ENCODE measurements around the gene ZNF189.

The ZNF189 gene

DNA sequence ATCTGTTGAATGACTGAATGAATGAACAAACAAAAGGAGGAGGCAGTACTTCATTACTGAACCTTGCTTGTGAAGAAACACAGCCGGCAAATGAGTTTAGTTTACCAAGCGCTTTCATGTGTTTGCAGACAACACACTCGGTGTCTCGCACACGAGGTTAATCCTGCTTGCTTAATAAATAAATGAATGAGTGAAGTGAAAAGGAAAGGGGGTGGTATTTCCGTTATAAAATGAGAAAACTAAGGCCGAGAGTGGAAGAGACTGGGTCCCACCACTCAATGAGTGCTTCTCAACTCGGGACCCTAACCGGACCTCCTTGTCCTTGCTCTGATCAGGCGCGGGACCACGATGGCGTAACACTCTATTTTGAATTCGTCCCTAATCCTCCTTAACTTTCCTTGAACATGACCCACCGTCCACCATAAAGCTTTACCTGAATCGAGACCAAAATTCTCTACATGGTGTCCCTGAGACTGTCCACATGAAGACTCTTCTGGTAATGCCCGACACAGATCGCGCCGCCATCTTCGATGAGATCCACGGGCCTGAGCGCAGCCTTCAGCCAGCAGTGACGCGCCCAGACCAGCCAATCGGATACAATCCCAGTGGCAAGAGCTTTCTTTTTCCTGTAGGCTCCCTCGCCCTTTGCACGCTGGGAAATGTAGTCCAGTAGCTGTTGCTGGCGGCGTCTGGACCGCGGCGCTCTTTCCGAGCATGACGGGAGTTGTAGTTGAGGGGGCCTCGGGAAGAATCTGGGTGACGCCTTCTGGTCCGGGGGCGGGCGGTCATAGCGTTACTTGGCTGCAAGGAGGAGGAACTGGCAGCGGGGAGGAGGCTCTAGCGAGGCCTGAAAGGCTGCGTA, at the start of gene ZNF189, which contains the start of gene MRPL50:
Gene ZNF189, plus strand, starts transcription at position 784 of the 862 bp plus-strand sequence. CDS start 306 bp downstream, outside the sequence.
Gene MRPL50, minus strand, starts transcription at position 551 of the 862 bp plus-strand sequence. Its CDS starts 26 bp downstream, at position 525.
- in situ Hi-C loops (cut with HindIII; ENCODE audit: low pct_unique_long_range_greater_than_20kb, low sequenced_read_pairs) = no loop called here
- DNase-seq (ENCODE audit: low read depth in 1 of 2, low spot score in 1 of 2) = peak; percentile 64 to 98
- no peak for TF ChIP-seq JUND (IDR thresholded peaks at IDR 0.05; ENCODE audit: low read depth)

- in situ Hi-C loops (cut with HindIII; ENCODE audit: low pct_unique_long_range_greater_than_20kb, low sequenced_read_pairs) = no loop called here
- no peak for DNase-seq (ENCODE audit: low read depth in 1 of 2, low spot score in 1 of 2)
- no peak for TF ChIP-seq JUND (IDR thresholded peaks at IDR 0.05; ENCODE audit: low read depth)
Observed at GRCh38 chr9:101350285-101350684, 48.4 kb upstream of the ZNF189 start.

- in situ Hi-C loops (cut with HindIII; ENCODE audit: low pct_unique_long_range_greater_than_20kb, low sequenced_read_pairs) = no loop called here
- no peak for TF ChIP-seq JUND (IDR thresholded peaks at IDR 0.05; ENCODE audit: low read depth)
- DNase-seq (ENCODE audit: low read depth in 1 of 2, low spot score in 1 of 2) = no peak
Observed at GRCh38 chr9:101352892-101353463, 45.7 kb upstream of the ZNF189 start.

- no peak for DNase-seq (ENCODE audit: low read depth in 1 of 2, low spot score in 1 of 2)
- no peak for TF ChIP-seq JUND (IDR thresholded peaks at IDR 0.05; ENCODE audit: low read depth)
- in situ Hi-C loops (cut with HindIII; ENCODE audit: low pct_unique_long_range_greater_than_20kb, low sequenced_read_pairs) = no loop called here
Observed at GRCh38 chr9:101353683-101354082, 45.0 kb upstream of the ZNF189 start.

DNA sequence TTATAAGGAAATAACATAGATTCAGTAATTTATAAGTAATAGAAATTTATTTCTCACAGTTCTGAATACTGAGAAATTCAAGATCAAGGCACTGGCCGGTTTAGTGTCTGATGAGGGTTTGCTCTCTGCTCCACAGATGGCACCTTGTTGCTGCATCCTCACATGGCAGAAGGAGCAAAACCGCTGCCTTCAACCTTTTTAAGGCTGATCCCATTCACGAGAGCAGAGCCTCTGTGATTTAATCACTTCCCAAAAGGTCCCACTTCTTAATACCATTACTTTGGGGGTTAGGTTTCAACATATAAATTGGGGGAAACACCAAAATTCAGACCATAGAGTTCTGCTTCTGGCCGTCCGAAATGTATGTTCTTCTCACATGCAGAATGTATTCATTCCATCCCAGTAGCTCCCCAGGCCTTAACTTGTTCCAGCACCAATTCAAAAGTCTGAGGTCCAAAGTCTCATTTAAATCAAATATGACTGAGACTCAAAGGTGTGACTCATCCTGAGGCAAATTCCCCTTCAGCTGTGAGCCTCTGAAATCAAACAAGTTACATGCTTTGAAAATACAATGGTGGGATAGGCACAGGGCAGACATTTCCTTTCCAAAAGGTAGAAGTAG, 44.4 kb upstream of the ZNF189 start:
- in situ Hi-C loops (cut with HindIII; ENCODE audit: low pct_unique_long_range_greater_than_20kb, low sequenced_read_pairs) = no loop called here

GRCh38 chr9:101354765-101355708, 43.6 kb upstream of the ZNF189 start:
- DNase-seq (ENCODE audit: low read depth in 1 of 2, low spot score in 1 of 2) = no peak

More for the DNA sequence above, 44.4 kb upstream of the ZNF189 start:
- no peak for TF ChIP-seq JUND (IDR thresholded peaks at IDR 0.05; ENCODE audit: low read depth)
- no peak for DNase-seq (ENCODE audit: low read depth in 1 of 2, low spot score in 1 of 2)

DNA sequence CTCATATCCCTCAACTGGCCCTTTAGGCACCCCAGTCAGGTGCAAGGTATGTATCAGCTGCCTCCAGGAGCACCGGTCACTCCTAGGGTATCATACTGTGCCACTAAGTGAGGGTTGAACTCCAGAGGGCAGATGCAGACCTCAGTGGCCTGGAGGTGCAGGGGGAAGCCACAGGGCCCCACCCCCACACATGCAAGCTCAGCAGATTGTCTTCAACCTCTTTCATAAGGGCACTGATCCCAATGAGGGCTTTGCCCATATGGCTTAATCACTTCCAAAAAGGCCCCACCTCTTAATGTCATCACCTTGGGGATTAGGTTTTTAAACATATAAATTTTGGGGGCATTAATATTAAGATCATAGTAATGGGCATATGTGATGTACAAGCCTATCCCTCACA, 42.0 kb upstream of the ZNF189 start:
- TF ChIP-seq JUND (IDR thresholded peaks at IDR 0.05; ENCODE audit: low read depth) = no peak
- no peak for DNase-seq (ENCODE audit: low read depth in 1 of 2, low spot score in 1 of 2)
- in situ Hi-C loops (cut with HindIII; ENCODE audit: low pct_unique_long_range_greater_than_20kb, low sequenced_read_pairs) = no loop called here

More at GRCh38 chr9:101354765-101355708, 43.6 kb upstream of the ZNF189 start:
- in situ Hi-C loops (cut with HindIII; ENCODE audit: low pct_unique_long_range_greater_than_20kb, low sequenced_read_pairs) = no loop called here
- TF ChIP-seq JUND (IDR thresholded peaks at IDR 0.05; ENCODE audit: low read depth) = no peak

GRCh38 chr9:101359679-101360078, 39.0 kb upstream of the ZNF189 start:
- in situ Hi-C loops (cut with HindIII; ENCODE audit: low pct_unique_long_range_greater_than_20kb, low sequenced_read_pairs) = no loop called here
- no peak for DNase-seq (ENCODE audit: low read depth in 1 of 2, low spot score in 1 of 2)
- TF ChIP-seq JUND (IDR thresholded peaks at IDR 0.05; ENCODE audit: low read depth) = no peak

- in situ Hi-C loops (cut with HindIII; ENCODE audit: low pct_unique_long_range_greater_than_20kb, low sequenced_read_pairs) = no loop called here
- DNase-seq (ENCODE audit: low read depth in 1 of 2, low spot score in 1 of 2) = no peak
- TF ChIP-seq JUND (IDR thresholded peaks at IDR 0.05; ENCODE audit: low read depth) = no peak
Observed at GRCh38 chr9:101360647-101361046, 38.0 kb upstream of the ZNF189 start.

GRCh38 chr9:101362450-101362849, 36.2 kb upstream of the ZNF189 start:
- no peak for DNase-seq (ENCODE audit: low read depth in 1 of 2, low spot score in 1 of 2)
- TF ChIP-seq JUND (IDR thresholded peaks at IDR 0.05; ENCODE audit: low read depth) = no peak
- in situ Hi-C loops (cut with HindIII; ENCODE audit: low pct_unique_long_range_greater_than_20kb, low sequenced_read_pairs) = no loop called here

- no peak for TF ChIP-seq JUND (IDR thresholded peaks at IDR 0.05; ENCODE audit: low read depth)
- DNase-seq (ENCODE audit: low read depth in 1 of 2, low spot score in 1 of 2) = no peak
- in situ Hi-C loops (cut with HindIII; ENCODE audit: low pct_unique_long_range_greater_than_20kb, low sequenced_read_pairs) = no loop called here
Observed at GRCh38 chr9:101365181-101365580, 33.5 kb upstream of the ZNF189 start.
